Mononuclear cell (primary cell): ENCODE data around the gene DGKD. TPM values are rescaled to one million over a fixed set of nuclear protein-coding genes. Genes with fewer than 3 reads are reported as not detected.

Source experiments
- H3K27me3 ChIP-seq: 2 replicates; pipeline ENCODE4 v1.6.0; 2011; ENCODE audit warnings: low read length, control low read depth; ENCODE audit not compliant: insufficient read depth
- H3K4me1 ChIP-seq: 2 replicates; pipeline ENCODE4 v1.5.1; 2011; ENCODE audit warnings: mild to moderate bottlenecking, low read length, control low read depth; ENCODE audit not compliant: insufficient read depth
- H3K4me3 ChIP-seq: 2 replicates; pipeline ENCODE4 v1.5.1; 2011; ENCODE audit warnings: mild to moderate bottlenecking, low read length, moderate library complexity
- H3K9me3 ChIP-seq: 2 replicates; pipeline ENCODE4 v1.5.1; 2011; ENCODE audit warnings: low read depth, mild to moderate bottlenecking, control low read depth, low read length
- total RNA-seq: library from RNA; depleted of rRNA; stranded (reverse); fragments of >200 nt; gene quantifications from one replicate; pipeline ENCODE4 v1.2.3, GENCODE V29; 2012

The DGKD gene
- total RNA-seq = 71.8 TPM

DNA sequence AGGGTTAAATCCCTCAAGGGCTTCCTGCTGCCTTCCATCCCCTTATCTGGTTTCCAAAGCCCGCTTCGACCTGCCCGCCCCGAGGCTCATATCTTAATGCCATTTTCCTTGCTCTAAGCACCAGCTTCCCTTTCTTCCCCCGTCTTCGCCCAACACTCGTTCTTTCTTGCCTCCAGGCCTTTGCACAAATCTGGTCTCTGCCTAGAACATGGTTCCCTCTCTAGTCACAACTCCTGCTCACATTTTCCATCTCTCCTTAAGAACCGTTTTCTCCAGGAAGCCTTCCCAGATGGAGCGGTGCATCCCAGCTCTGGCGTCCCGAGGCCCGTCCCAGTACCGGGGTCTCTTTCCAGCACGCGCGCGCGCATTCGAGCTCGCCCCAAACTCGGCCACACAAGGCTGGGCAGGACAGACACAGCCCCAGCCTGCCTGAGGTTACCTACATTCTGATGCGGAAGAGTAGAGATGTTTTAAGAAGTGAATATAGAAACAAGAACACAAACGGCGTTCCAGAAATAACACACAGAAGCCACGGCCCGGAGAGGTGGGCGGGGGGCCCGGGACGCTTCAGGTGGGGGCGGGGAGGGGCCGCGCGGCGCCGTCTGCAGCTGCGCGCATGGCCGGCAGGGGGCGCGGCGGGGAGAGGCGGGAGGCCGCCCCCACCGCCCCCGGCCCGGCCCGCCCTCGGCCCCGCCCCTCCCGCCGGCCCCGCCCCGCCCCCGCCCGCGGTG lies at the start of gene DGKD:
DGKD (plus strand) TSS at position 726 of the 731 bp plus-strand sequence. CDS start 25 bp downstream, outside the sequence.
- no peaks in the 10 kb centered on the region for H3K27me3 ChIP-seq
- H3K4me1 ChIP-seq = peaks cover 89% of the 10 kb centered on the region

DNA sequence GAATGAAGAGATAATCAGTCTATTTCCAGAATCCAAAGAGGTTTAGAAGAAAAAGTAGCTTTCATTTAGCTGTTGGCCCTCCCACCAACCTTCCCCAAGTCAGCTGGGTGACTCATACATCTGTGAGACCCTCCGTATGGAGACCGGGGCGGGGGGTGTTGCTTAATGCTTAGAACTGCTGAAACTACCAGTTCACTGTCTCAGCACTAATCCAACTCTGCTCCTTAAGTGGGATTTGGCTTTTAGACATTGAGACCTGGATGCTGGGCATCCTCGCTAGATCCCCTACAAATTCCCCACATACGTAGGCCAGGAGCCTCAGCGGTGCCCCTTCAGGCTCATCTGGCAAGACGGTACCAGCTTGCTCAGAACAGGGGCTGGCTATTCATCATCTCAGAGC lies 46.7 kb upstream of the DGKD start, which contains the start of gene SAG:
SAG (plus strand) TSS at position 252 of the 400 bp plus-strand sequence. CDS start 1,374 bp downstream, outside the sequence.
- Histone ChIP-seq H3K4me1 (no peaks in the 10 kb centered on the region), H3K9me3 (no peaks in the 10 kb centered on the region), H3K27me3 (no peaks in the 10 kb centered on the region), H3K4me3 (no peak within 1 kb of the TSS)

More for the DNA sequence above, at the start of gene DGKD:
- Histone ChIP-seq H3K4me3 (peak within 1 kb of the TSS; percentile 84), H3K9me3 (no peaks in the 10 kb centered on the region)

- H3K4me1 ChIP-seq = no peaks in the 10 kb centered on the region
- H3K9me3 ChIP-seq = no peaks in the 10 kb centered on the region
- no peak overlapping the region for H3K4me3 ChIP-seq
- H3K27me3 ChIP-seq = no peaks in the 10 kb centered on the region
These were observed 42.9 kb upstream of the DGKD start for GRCh38 chr2:233311241-233311926.

DNA sequence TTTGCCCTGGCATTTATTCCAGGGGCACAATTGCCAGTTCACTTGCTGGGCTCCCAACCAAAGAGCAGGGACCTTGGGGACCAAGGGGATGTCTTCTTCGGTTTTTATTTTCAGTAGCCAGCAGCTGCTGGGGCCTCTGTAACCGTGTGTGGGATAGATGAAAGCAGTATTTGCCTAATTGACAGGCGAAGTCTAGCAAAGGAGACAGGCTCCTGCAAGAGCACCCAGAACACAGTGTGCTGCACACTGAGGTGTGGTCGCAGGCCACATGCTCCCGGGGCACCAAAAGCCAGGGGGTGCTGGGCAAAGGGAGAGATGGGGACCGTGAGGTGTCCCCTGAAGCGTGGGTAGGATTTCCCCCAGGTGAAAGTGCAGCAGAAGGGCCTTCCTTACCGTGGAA lies 41.4 kb upstream of the DGKD start:
- no peaks in the 10 kb centered on the region for H3K27me3 ChIP-seq
- H3K9me3 ChIP-seq = no peaks in the 10 kb centered on the region
- no peaks in the 10 kb centered on the region for H3K4me1 ChIP-seq
- no peak overlapping the region for H3K4me3 ChIP-seq

DNA sequence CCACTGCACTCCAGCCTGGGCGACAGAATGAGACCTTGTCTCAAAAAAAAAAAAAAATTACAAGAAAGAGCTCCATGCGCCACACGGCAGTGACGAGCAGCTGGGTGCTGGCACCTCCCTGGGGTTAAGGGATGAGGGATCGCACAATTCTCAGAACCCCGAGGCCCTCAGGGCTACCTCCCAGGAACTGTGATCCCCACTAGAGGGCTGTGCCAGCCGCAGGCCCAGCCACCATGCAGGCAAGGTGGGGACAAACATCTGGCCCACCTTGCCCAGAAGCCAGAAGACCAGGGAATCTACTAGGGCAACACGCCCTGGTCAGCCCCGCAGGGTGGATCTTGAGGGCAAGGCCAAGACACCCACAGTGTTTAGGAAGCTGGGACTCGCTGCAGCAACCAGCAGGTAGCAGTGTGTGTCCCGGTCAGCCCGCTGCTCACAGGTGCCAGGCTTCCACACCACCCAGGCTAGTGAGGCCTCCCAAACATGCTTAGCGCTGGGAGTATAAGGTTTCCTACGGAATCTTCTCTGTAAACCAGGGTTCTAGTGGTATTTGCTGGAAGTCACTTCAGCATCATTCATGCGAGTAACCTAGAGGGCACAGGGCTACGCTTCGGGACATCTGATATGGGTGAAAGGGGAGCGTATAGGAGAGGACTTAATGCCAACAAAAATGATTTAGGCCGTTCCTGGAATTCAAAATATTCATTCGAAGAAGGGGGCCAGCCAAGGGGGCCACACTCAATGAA lies 39.9 kb upstream of the DGKD start:
- no peaks in the 10 kb centered on the region for H3K27me3 ChIP-seq
- H3K4me3 ChIP-seq = no peak overlapping the region
- H3K9me3 ChIP-seq = no peaks in the 10 kb centered on the region
- no peaks in the 10 kb centered on the region for H3K4me1 ChIP-seq

DNA sequence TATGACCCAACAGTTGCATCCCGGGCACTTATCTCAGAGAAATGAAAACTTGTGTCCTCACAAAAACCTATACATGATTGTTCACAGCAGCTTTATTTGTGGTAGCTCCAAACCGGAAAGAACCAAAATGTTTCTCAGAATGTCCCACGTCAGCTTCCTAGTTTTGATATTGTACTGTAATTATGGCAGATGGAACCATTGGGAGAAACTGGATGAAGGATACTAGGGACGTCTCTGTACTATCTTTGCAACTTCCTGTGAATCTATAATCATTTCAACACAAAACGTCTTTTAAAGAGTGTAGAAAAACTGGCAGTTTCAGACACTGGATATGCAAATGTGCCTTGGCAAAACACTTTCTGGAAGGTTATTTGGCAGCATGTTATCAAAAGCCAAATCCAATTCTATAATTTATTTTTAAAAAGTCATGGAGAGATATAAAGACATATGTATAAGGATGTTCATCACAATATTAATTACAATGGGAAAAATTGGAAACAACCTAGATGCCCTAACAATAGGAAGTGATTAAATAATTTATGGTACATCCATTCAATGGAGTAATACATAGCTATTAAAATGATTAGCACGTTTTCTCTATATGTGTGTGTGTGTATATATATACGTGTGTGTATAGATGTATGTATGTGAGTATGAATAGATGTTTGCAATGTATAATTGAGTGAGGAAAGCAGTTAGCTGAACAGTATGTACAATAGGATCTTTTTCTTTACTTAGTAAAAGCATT lies 36.9 kb upstream of the DGKD start:
- H3K27me3 ChIP-seq = no peaks in the 10 kb centered on the region
- H3K4me3 ChIP-seq = no peak overlapping the region
- H3K9me3 ChIP-seq = no peaks in the 10 kb centered on the region
- no peaks in the 10 kb centered on the region for H3K4me1 ChIP-seq

DNA sequence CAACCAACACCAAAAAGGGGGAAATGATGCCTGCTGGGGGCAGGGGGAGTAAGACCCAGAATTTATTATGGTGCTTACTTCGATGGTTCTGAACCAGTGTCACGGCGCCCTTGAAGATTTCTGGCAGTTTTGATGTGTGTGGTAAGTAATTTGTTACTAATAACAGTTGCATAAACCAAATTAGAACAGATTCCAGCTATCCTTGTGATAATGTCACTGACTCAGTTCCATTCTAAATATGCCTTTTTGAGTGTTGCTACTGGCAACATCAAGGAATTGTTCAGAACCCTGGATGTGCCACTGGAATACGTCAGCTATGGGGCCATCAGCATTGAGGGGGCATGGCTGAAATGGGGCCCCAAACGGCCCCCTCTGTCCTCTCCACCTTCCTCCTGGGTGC lies 35.0 kb upstream of the DGKD start:
- peaks cover 5% of the 10 kb centered on the region for H3K4me1 ChIP-seq

GRCh38 chr2:233320470-233320869 lies 33.8 kb upstream of the DGKD start:
- H3K4me3 ChIP-seq = no peak overlapping the region
- H3K4me1 ChIP-seq = peaks cover 5% of the 10 kb centered on the region
- no peaks in the 10 kb centered on the region for H3K9me3 ChIP-seq
- H3K27me3 ChIP-seq = no peaks in the 10 kb centered on the region

More for the DNA sequence above, 35.0 kb upstream of the DGKD start:
- Histone ChIP-seq H3K27me3 (no peaks in the 10 kb centered on the region), H3K4me3 (no peak overlapping the region), H3K9me3 (no peaks in the 10 kb centered on the region)

DNA sequence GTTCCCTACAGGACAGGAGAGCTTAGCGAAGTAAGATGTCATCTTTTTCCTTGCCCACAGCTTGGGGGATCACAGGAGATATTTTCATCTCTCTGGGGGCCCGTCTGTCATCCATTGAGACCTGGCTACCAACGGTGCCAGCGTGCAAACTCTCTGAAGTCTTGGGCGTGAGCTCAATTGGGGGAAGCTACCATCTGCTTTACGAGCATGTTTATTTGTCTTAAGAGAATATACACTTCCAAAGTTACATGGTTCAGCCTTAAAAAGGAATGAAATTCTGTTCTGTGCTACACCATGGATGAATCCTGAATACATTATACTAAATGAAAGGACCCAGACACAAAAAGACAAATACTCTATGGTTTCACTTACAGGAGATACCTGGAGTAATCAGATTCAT lies 33.1 kb upstream of the DGKD start:
- Histone ChIP-seq H3K27me3 (no peaks in the 10 kb centered on the region), H3K4me3 (no peak overlapping the region), H3K9me3 (no peaks in the 10 kb centered on the region), H3K4me1 (peaks cover 5% of the 10 kb centered on the region)

GRCh38 chr2:233323851-233324250 lies 30.4 kb upstream of the DGKD start:
- Histone ChIP-seq H3K9me3 (no peaks in the 10 kb centered on the region), H3K27me3 (no peaks in the 10 kb centered on the region), H3K4me1 (peaks cover 5% of the 10 kb centered on the region), H3K4me3 (no peak overlapping the region)

GRCh38 chr2:233325256-233325655 lies 29.0 kb upstream of the DGKD start:
- peaks cover 19% of the 10 kb centered on the region for H3K4me1 ChIP-seq
- H3K4me3 ChIP-seq = no peak overlapping the region
- no peaks in the 10 kb centered on the region for H3K9me3 ChIP-seq
- H3K27me3 ChIP-seq = no peaks in the 10 kb centered on the region

- H3K27me3 ChIP-seq = no peaks in the 10 kb centered on the region
- peaks cover 25% of the 10 kb centered on the region for H3K4me1 ChIP-seq
- no peaks in the 10 kb centered on the region for H3K9me3 ChIP-seq
- no peak overlapping the region for H3K4me3 ChIP-seq
These were observed 28.5 kb upstream of the DGKD start for GRCh38 chr2:233325814-233326213.

- H3K4me3 ChIP-seq = no peak overlapping the region
- H3K4me1 ChIP-seq = peaks cover 32% of the 10 kb centered on the region
- H3K9me3 ChIP-seq = no peaks in the 10 kb centered on the region
- H3K27me3 ChIP-seq = no peaks in the 10 kb centered on the region
These were observed 27.8 kb upstream of the DGKD start for GRCh38 chr2:233326500-233326899.

GRCh38 chr2:233328922-233329321 lies 25.4 kb upstream of the DGKD start:
- Histone ChIP-seq H3K27me3 (no peaks in the 10 kb centered on the region), H3K9me3 (no peaks in the 10 kb centered on the region), H3K4me1 (peaks cover 50% of the 10 kb centered on the region), H3K4me3 (no peak overlapping the region)
